GM21737 (cell line): ENCODE results near the gene TPGS2.
"Not testable (repeated sequence)": the region's sequence is repeated elsewhere in the genome, so short reads cannot be mapped to it uniquely, and the experiment has no call there.

ENCODE experiments used
- ATAC-seq: cut with Tn5 transposase; IDR thresholded peaks from one replicate; pipeline ENCODE4 v1.9.1; 2021; ENCODE audit warnings: mild to moderate bottlenecking, moderate library complexity; ENCODE audit not compliant: unreplicated experiment

TPGS2 gene

GRCh38 chr18:36825526-36825925, 3.3 kb downstream of the TPGS2 start:
- ATAC-seq, result no peak

- no peak for ATAC-seq
Observed at GRCh38 chr18:36821681-36822080, 7.1 kb downstream of the TPGS2 start.

GRCh38 chr18:36819621-36820020, 9.2 kb downstream of the TPGS2 start:
- ATAC-seq, result no peak

GRCh38 chr18:36818652-36819051, 10.2 kb downstream of the TPGS2 start:
- no peak for ATAC-seq

- ATAC-seq, result no peak
Observed at GRCh38 chr18:36817039-36817438, 11.8 kb downstream of the TPGS2 start.

GRCh38 chr18:36816096-36816495, 12.7 kb downstream of the TPGS2 start:
- not testable (repeated sequence) for ATAC-seq

GRCh38 chr18:36814994-36815393, 13.8 kb downstream of the TPGS2 start:
- ATAC-seq, result no peak

- ATAC-seq, result no peak
Observed at GRCh38 chr18:36813824-36814223, 15.0 kb downstream of the TPGS2 start.

- no peak for ATAC-seq
Observed at GRCh38 chr18:36813101-36813775, 15.6 kb downstream of the TPGS2 start.

GRCh38 chr18:36812678-36813077, 16.1 kb downstream of the TPGS2 start:
- ATAC-seq, result no peak

- no peak for ATAC-seq
Observed at GRCh38 chr18:36811955-36812354, 16.8 kb downstream of the TPGS2 start.

GRCh38 chr18:36811430-36811829, 17.4 kb downstream of the TPGS2 start:
- ATAC-seq, result no peak

- peak; percentile 98 for ATAC-seq
Observed at GRCh38 chr18:36809590-36810381, 19.0 kb downstream of the TPGS2 start.

- ATAC-seq, result no peak
Observed at GRCh38 chr18:36808681-36809080, 20.1 kb downstream of the TPGS2 start.

- ATAC-seq, result no peak
Observed at GRCh38 chr18:36805105-36805504, 23.7 kb downstream of the TPGS2 start.

GRCh38 chr18:36798738-36799473, 29.9 kb downstream of the TPGS2 start:
- ATAC-seq, result no peak

GRCh38 chr18:36792634-36793283, 36.0 kb downstream of the TPGS2 start:
- no peak for ATAC-seq

GRCh38 chr18:36786686-36787085, 42.1 kb downstream of the TPGS2 start:
- no peak for ATAC-seq

GRCh38 chr18:36783792-36784191, 45.0 kb downstream of the TPGS2 start:
- no peak for ATAC-seq

- ATAC-seq, result no peak
Observed at GRCh38 chr18:36782710-36783109, 46.1 kb downstream of the TPGS2 start.

GRCh38 chr18:36780748-36781147, 48.1 kb downstream of the TPGS2 start:
- ATAC-seq, result no peak
